H1 (cell line): ENCODE measurements around the gene HIPK3. TPM values are rescaled to one million over a fixed set of nuclear protein-coding genes. Genes with fewer than 3 reads are reported as not detected.

ENCODE experiments used
- CBX5 ChIP-seq: fragments of 300-800, 300-1000 bp; sonication (generic); IDR thresholded peaks from 2 replicates; pipeline ENCODE4 v1.7.1; 2016; ENCODE audit warnings: antibody characterized with exemption, low read length, low read depth
- CTCF ChIP-seq, 3 experiments: IDR thresholded peaks; 1 replicate in 2 of 3; 2 replicates in 1 of 3; pipeline versions ENCODE4 v1.5.1 to v1.6.1; 2011; ENCODE audit warnings: low read length in 3 of 3, mild to moderate bottlenecking in 3 of 3, inconsistent platforms in 2 of 3, low read depth in 1 of 3, moderate library complexity in 1 of 3; ENCODE audit not compliant: insufficient read depth in 1 of 3; ENCODE audit errors: control extremely low read depth in 1 of 3
- MAX ChIP-seq: IDR thresholded peaks from 2 replicates; pipeline ENCODE4 v1.6.1; 2012; ENCODE audit warnings: inconsistent platforms
- TEAD4 ChIP-seq: IDR thresholded peaks from 2 replicates; pipeline ENCODE4 v1.6.1; 2012; ENCODE audit warnings: low read depth, low read length, inconsistent platforms, mixed read lengths
- polyA plus RNA-seq, 7 experiments: library from polyadenylated mRNA; depleted of rRNA in 3 of 7; stranded (reverse) in 5 of 7; unstranded in 2 of 7; fragments of >200 nt in 5 of 7; fragments of 200-250 nt in 2 of 7; gene quantifications; 1 replicate in 5 of 7; 2 replicates in 1 of 7; 4 replicates in 1 of 7; pipeline versions ENCODE4 v1.2.1 to v1.2.3, GENCODE V29; 2011 to 2013; ENCODE audit warnings: missing spikeins in 2 of 7, mixed read lengths in 2 of 7
- total RNA-seq: library from RNA; stranded (reverse); fragmentation: NEBNext Ultra II Directional; extraction: Animal tissue kit (Norgen Biotek cat#: 25700); gene quantifications from 2 replicates; pipeline ENCODE4 v1.2.1, GENCODE V29; 2021

HIPK3 gene
- total and polyA plus RNA-seq, 2 of the 8 experiments (the other 6 are each of a cell fraction or from before 2014, with no cell fraction given), result 5.0 to 22.3 TPM

- TF ChIP-seq MAX, result no peak
- TF ChIP-seq CBX5, result no peak
- no peak for TF ChIP-seq CTCF (IDR thresholded peaks at IDR 0.05; ENCODE audit: control extremely low read depth in 1 of 3, insufficient read depth in 1 of 3, low read depth in 1 of 3, low read length in 3 of 3)
- TF ChIP-seq TEAD4, result no peak
These were observed 45.6 kb upstream of the HIPK3 start (continued) for GRCh38 chr11:33211580-33211979.
